GM10248 (cell line): ENCODE results near the gene SYNJ2.

ENCODE experiments used
- CTCF ChIA-PET: fragments of 300-600 bp; sonication (Branson Sonifier 250); formaldehyde crosslinking; extraction: SDS; loops from one replicate; lab custom pipeline; 2021; ENCODE audit warnings: antibody characterized with exemption; lab: Yijun Ruan, JAX
- POLR2A ChIA-PET: fragments of 350-650 bp; sonication (Branson Sonifier 250); formaldehyde crosslinking; extraction: SDS; loops from one replicate; lab custom pipeline; 2020; ENCODE audit warnings: antibody characterized with exemption; lab: Yijun Ruan, JAX
- DNase-seq: peaks from one replicate; pipeline ENCODE4 v3.0.0; 2012; ENCODE audit errors: extremely low spot score
- TF ChIP-seq, protein P1 (sequence below): IDR thresholded peaks from 2 replicates; pipeline ENCODE4 v1.5.1; 2012; ENCODE audit warnings: mild to moderate bottlenecking, low read depth; ENCODE audit errors: extremely low read depth, missing control alignments, control extremely low read depth

Gene SYNJ2

GRCh38 chr6:158028876-158029275 lies 47.2 kb downstream of the SYNJ2 start:
- ChIA-PET POLR2A (interaction anchor here (0.7 kb wide), 1 partner anchor 12 kb away, joined by 3 read pairs; no protein-coding TSS in a partner anchor), CTCF (interaction anchor here (1.0 to 4.1 kb wide), 4 partner anchors 12 to 45 kb away, joined by 4 to 37 read pairs (median 6); no protein-coding TSS in a partner anchor)
- no peak for DNase-seq
- TF ChIP-seq, protein P1, sequence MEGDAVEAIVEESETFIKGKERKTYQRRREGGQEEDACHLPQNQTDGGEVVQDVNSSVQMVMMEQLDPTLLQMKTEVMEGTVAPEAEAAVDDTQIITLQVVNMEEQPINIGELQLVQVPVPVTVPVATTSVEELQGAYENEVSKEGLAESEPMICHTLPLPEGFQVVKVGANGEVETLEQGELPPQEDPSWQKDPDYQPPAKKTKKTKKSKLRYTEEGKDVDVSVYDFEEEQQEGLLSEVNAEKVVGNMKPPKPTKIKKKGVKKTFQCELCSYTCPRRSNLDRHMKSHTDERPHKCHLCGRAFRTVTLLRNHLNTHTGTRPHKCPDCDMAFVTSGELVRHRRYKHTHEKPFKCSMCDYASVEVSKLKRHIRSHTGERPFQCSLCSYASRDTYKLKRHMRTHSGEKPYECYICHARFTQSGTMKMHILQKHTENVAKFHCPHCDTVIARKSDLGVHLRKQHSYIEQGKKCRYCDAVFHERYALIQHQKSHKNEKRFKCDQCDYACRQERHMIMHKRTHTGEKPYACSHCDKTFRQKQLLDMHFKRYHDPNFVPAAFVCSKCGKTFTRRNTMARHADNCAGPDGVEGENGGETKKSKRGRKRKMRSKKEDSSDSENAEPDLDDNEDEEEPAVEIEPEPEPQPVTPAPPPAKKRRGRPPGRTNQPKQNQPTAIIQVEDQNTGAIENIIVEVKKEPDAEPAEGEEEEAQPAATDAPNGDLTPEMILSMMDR = no peak

DNA sequence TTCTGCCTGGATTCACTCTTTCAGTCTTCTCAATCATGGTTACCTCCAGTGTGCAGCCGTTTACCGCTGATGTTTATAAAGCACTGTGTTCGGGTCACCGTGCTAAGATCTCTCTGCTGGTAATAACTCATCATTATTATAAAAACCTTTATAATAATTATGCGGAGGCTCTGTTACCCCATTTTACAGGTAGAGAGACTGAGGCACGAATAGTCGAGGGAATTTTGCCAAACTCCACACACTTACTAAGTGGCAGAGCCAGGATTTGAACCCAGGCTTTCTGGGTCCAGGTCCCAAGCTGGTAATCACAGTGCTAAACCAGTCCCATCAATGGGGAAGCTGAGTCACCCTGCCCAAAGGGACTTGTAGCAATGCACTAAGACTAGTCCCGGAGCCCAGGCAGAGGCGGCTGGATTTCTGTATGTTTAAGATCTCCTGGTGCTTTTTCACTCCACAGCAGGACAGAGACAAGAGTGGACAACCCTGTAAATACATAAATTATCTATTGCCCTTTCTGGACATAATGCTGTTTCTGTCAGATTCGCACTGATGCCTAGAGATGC lies 48.1 kb downstream of the SYNJ2 start:
- CTCF ChIA-PET = interaction anchor here (0.6 to 2.1 kb wide), 3 partner anchors 8 to 448 kb away, joined by 3 to 5 read pairs (median 5); no protein-coding TSS in a partner anchor
- TF ChIP-seq, protein P1 = no peak
- DNase-seq = no peak
- POLR2A ChIA-PET = no interaction called here

DNA sequence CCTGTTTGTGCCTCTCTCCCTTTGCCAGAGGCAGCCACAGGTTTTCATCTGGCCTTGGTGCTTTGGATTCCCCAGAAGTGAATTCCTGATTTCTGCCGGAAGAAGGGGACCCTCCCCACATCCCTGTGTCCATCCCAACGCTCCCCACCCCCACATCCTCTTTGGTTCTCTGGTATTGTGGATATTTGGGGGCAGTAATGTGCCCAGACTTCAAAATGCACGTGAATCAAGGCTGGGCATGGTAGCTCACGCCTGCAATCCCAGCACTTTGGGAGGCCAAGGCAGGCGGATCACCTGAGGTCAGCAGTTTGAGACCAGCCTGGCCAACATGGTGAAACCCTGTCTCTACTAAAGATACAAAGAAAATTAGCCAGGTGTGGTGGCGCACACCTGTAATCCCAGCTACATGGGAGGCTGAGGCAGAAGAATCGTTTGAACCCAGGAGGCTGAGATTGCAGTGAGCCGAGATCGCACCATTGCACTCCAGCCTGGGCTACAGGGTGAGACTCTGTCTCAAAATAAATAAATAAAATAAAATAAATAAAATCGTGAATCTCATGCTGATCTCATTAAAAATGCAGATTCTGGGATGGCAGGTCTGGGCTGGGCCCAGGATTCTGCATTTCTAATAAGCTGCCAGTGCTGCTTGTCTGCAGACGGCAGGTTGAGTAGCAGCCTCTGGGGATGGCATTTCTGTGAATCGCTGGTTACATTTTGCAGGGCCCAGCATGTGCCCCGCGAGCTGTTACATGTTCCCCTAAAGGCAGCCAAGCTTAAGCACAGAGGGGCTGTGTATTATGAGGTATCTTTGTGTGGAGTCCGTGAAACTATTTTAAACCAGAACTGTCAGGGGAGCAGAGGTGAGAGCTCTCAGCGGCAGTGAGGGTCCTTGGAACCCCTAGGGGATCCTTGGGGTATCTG lies 49.0 kb downstream of the SYNJ2 start:
- ChIA-PET POLR2A (no interaction called here), CTCF (interaction anchor here (1.0 to 2.1 kb wide), 5 partner anchors 9 to 48 kb away, joined by 3 to 7 read pairs (median 5); partner anchors contain the start of gene SYNJ2)
- TF ChIP-seq, protein P1 = no peak
- DNase-seq = no peak

GRCh38 chr6:158031381-158032353 lies 50.0 kb downstream of the SYNJ2 start:
- DNase-seq = no peak
- POLR2A ChIA-PET = no interaction called here
- CTCF ChIA-PET = interaction anchor here (1.0 to 2.1 kb wide), 6 partner anchors 10 to 49 kb away, joined by 3 to 7 read pairs (median 4); partner anchors contain the start of gene SYNJ2
- TF ChIP-seq, protein P1 = no peak

DNA sequence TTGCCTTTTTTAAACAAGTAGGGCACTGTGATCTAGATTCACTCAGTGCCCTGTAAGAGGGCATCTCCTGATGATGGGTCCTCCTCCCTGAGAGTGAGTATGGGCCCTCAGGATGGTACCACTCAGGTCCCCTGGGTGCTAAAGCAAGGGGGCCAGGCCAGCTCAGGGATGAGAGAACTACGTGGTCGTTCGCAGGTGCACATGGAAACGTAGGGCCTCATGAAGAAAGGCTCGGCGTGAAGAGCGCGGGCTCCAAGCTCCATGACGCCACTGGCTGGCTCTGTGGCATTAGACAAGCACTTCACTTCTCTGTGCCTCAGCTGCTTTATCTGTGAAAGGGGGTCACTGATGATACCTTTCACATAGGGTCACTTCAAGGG lies 50.7 kb downstream of the SYNJ2 start:
- TF ChIP-seq, protein P1 = no peak
- POLR2A ChIA-PET = no interaction called here
- CTCF ChIA-PET = interaction anchor here (1.4 to 2.0 kb wide), 3 partner anchors 9 to 50 kb away, joined by 3 to 7 read pairs (median 4); partner anchors contain the start of gene SYNJ2
- DNase-seq = no peak
